SK-N-SH treated with all-trans-retinoic acid at 6 μM for 48 hours (cell line): ENCODE data around the gene OPA1.

Source experiments
- ATAC-seq: fragments of 200-7000 bp; cut with Tn5 transposase; 3 replicates; pipeline ENCODE4 v1.9.1; 2020; ENCODE audit warnings: mild to moderate bottlenecking, moderate library complexity
- ARNTL ChIP-seq: fragments of 450-650 bp; formaldehyde crosslinking; IDR thresholded peaks from 2 replicates; pipeline ENCODE4 v1.5.0; 2020; ENCODE audit warnings: low read depth, mild to moderate bottlenecking, moderate library complexity, borderline replicate concordance
- BACH2 ChIP-seq: fragments of 250-450 bp; sonication (Bioruptor Pico); IDR thresholded peaks from 2 replicates; pipeline ENCODE4 v1.9.0; 2021; ENCODE audit warnings: mild to moderate bottlenecking, borderline replicate concordance
- CREB5 ChIP-seq: fragments of 250-450 bp; sonication (Bioruptor Pico); IDR thresholded peaks from 2 replicates; pipeline ENCODE4 v1.5.1; 2020; ENCODE audit warnings: low read depth, mild to moderate bottlenecking, moderate library complexity
- CSDC2 ChIP-seq: fragments of 250-450 bp; sonication (Bioruptor Pico); IDR thresholded peaks from 2 replicates; pipeline ENCODE4 v1.5.0; 2020; ENCODE audit warnings: mild to moderate bottlenecking, moderate library complexity
- CSRNP3 ChIP-seq: fragments of 250-450 bp; sonication (Bioruptor Pico); IDR thresholded peaks from 2 replicates; pipeline ENCODE4 v1.5.1; 2021; ENCODE audit warnings: mild to moderate bottlenecking, moderate library complexity
- ESRRG ChIP-seq: fragments of 250-450 bp; sonication (Bioruptor Pico); IDR thresholded peaks from 2 replicates; pipeline ENCODE4 v1.6.1; 2021; ENCODE audit warnings: mild to moderate bottlenecking
- GLIS3 ChIP-seq: fragments of 250-450 bp; sonication (Bioruptor Pico); IDR thresholded peaks from 2 replicates; pipeline ENCODE4 v1.5.0; 2020; ENCODE audit warnings: mild to moderate bottlenecking, moderate library complexity
- ISL1 ChIP-seq: fragments of 250-450 bp; sonication (Bioruptor Pico); IDR thresholded peaks from 2 replicates; pipeline ENCODE4 v2.1.2; 2022; ENCODE audit warnings: mild to moderate bottlenecking, moderate library complexity
- OSR1 ChIP-seq: fragments of 250-450 bp; sonication (Bioruptor Pico); IDR thresholded peaks from 2 replicates; pipeline ENCODE4 v1.8.0; 2022; ENCODE audit warnings: moderate library complexity, mild to moderate bottlenecking, inconsistent platforms
- PATZ1 ChIP-seq: fragments of 250-450 bp; sonication (Bioruptor Pico); IDR thresholded peaks from 2 replicates; pipeline ENCODE4 v1.8.0; 2020; ENCODE audit warnings: mild to moderate bottlenecking, moderate library complexity, borderline replicate concordance
- PPARA ChIP-seq: fragments of 250-450 bp; sonication (Bioruptor Pico); IDR thresholded peaks from 2 replicates; pipeline ENCODE4 v1.5.0; 2020; ENCODE audit warnings: mild to moderate bottlenecking, borderline replicate concordance
- RARB ChIP-seq: fragments of 250-450 bp; sonication (Bioruptor Pico); IDR thresholded peaks from 2 replicates; pipeline ENCODE4 v1.8.0; 2021; ENCODE audit warnings: mild to moderate bottlenecking, moderate library complexity
- SNAI2 ChIP-seq: fragments of 250-450 bp; sonication (Bioruptor Pico); IDR thresholded peaks from 2 replicates; pipeline ENCODE4 v1.5.0; 2020; ENCODE audit warnings: mild to moderate bottlenecking, moderate library complexity
- TCF4 ChIP-seq: fragments of 250-450 bp; sonication (Bioruptor Pico); IDR thresholded peaks from 2 replicates; pipeline ENCODE4 v1.8.0; 2021; ENCODE audit warnings: mild to moderate bottlenecking, moderate library complexity, borderline replicate concordance
- TOX ChIP-seq: fragments of 250-450 bp; sonication (Bioruptor Pico); IDR thresholded peaks from 2 replicates; pipeline ENCODE4 v1.8.0; 2021; ENCODE audit warnings: mild to moderate bottlenecking, moderate library complexity, borderline replicate concordance
- TSHZ2 ChIP-seq: fragments of 250-450 bp; sonication (Bioruptor Pico); IDR thresholded peaks from 2 replicates; pipeline ENCODE4 v1.5.0; 2020; ENCODE audit warnings: mild to moderate bottlenecking, moderate library complexity
- ZC3H10 ChIP-seq: fragments of 250-450 bp; sonication (Bioruptor Pico); IDR thresholded peaks from 2 replicates; pipeline ENCODE4 v1.5.1; 2021; ENCODE audit warnings: mild to moderate bottlenecking, moderate library complexity
- ZFP3 ChIP-seq: fragments of 250-450 bp; sonication (Bioruptor Pico); IDR thresholded peaks from 2 replicates; pipeline ENCODE4 v1.5.0; 2020; ENCODE audit warnings: mild to moderate bottlenecking, moderate library complexity
- ZFP30 ChIP-seq: fragments of 450-650 bp; formaldehyde crosslinking; IDR thresholded peaks from 2 replicates; pipeline ENCODE4 v1.5.0; 2022; ENCODE audit warnings: mild to moderate bottlenecking, moderate library complexity
- ZNF565 ChIP-seq: fragments of 450-650 bp; formaldehyde crosslinking; conservative IDR thresholded peaks from 2 replicates; pipeline ENCODE4 v1.5.0; 2020; ENCODE audit warnings: low read depth, mild to moderate bottlenecking, moderate library complexity
- ZNF70 ChIP-seq: fragments of 450-650 bp; formaldehyde crosslinking; IDR thresholded peaks from 2 replicates; pipeline ENCODE4 v1.5.0; 2020; ENCODE audit warnings: mild to moderate bottlenecking, moderate library complexity
- ZNF8 ChIP-seq: fragments of 450-650 bp; formaldehyde crosslinking; IDR thresholded peaks from 2 replicates; pipeline ENCODE4 v1.5.0; 2020; ENCODE audit warnings: mild to moderate bottlenecking, moderate library complexity

Gene OPA1

GRCh38 chr3:193744048-193744821, 151.2 kb downstream of the OPA1 start:
- TF ChIP-seq SNAI2: no peak
- peak; percentile 44; the same call in 1 of the 2 replicates for TF ChIP-seq ZNF70
- ATAC-seq: no peak; the same call in 2 of the 3 replicates

- ATAC-seq: peak; percentile 67
- no peak for TF ChIP-seq TOX (CRISPR knock-in tag)
- peak; percentile 6; the same call in 1 of the 2 replicates for TF ChIP-seq PPARA (CRISPR knock-in tag)
- TF ChIP-seq ISL1 (CRISPR knock-in tag): peak; percentile 31; the same call in 1 of the 2 replicates
- TF ChIP-seq BACH2: 0 out of 2 replicates have a peak, but pooled peaks have one; percentile 43
- peak; percentile 37; the same call in 1 of the 2 replicates for TF ChIP-seq ZNF70
- TF ChIP-seq PATZ1 (CRISPR knock-in tag): no peak
- TF ChIP-seq SNAI2: no peak; the same call in 1 of the 2 replicates
- TF ChIP-seq TSHZ2 (CRISPR knock-in tag): peak; percentile 97
- no peak for TF ChIP-seq CSDC2 (CRISPR knock-in tag)
- TF ChIP-seq ARNTL: no peak
- TF ChIP-seq GLIS3 (CRISPR knock-in tag): no peak; the same call in 1 of the 2 replicates
- TF ChIP-seq OSR1 (CRISPR knock-in tag): no peak
- TF ChIP-seq TCF4 (CRISPR knock-in tag): peak; percentile 95
- TF ChIP-seq ZFP3 (CRISPR knock-in tag): 0 out of 2 replicates have a peak, but pooled peaks have one; percentile 29
- no peak for TF ChIP-seq RARB (CRISPR knock-in tag)
- TF ChIP-seq CREB5 (CRISPR knock-in tag): no peak
- no peak for TF ChIP-seq CSRNP3
- 0 out of 2 replicates have a peak, but pooled peaks have one; percentile 29 for TF ChIP-seq ZNF8 (CRISPR knock-in tag)
- TF ChIP-seq ZNF565 (CRISPR knock-in tag): no peak
Observed at GRCh38 chr3:193744822-193745684, 152.0 kb downstream of the OPA1 start.

GRCh38 chr3:193746832-193747231, 153.8 kb downstream of the OPA1 start:
- ATAC-seq: no peak
- TF ChIP-seq ESRRG (no peak), OSR1 (CRISPR knock-in tag) (no peak), ISL1 (CRISPR knock-in tag) (no peak), CREB5 (CRISPR knock-in tag) (no peak), ZC3H10 (CRISPR knock-in tag) (no peak), RARB (CRISPR knock-in tag) (no peak), SNAI2 (no peak), ARNTL (no peak), PATZ1 (CRISPR knock-in tag) (no peak), ZNF8 (CRISPR knock-in tag) (no peak), ZFP30 (CRISPR knock-in tag) (no peak), TSHZ2 (CRISPR knock-in tag) (no peak), CSDC2 (CRISPR knock-in tag) (no peak)
